Epidermal melanocyte (primary cell): Measurements from ENCODE around the gene CHGA.
A peak's percentile ranks its signal among the peaks of the same experiment; 100 is the strongest.

ENCODE experiments used
- DNase-seq: peaks from one replicate; pipeline ENCODE4 v3.0.0; 2011; ENCODE audit warnings: low spot score; ENCODE audit not compliant: insufficient read length

CHGA gene, protein sequence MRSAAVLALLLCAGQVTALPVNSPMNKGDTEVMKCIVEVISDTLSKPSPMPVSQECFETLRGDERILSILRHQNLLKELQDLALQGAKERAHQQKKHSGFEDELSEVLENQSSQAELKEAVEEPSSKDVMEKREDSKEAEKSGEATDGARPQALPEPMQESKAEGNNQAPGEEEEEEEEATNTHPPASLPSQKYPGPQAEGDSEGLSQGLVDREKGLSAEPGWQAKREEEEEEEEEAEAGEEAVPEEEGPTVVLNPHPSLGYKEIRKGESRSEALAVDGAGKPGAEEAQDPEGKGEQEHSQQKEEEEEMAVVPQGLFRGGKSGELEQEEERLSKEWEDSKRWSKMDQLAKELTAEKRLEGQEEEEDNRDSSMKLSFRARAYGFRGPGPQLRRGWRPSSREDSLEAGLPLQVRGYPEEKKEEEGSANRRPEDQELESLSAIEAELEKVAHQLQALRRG

DNA sequence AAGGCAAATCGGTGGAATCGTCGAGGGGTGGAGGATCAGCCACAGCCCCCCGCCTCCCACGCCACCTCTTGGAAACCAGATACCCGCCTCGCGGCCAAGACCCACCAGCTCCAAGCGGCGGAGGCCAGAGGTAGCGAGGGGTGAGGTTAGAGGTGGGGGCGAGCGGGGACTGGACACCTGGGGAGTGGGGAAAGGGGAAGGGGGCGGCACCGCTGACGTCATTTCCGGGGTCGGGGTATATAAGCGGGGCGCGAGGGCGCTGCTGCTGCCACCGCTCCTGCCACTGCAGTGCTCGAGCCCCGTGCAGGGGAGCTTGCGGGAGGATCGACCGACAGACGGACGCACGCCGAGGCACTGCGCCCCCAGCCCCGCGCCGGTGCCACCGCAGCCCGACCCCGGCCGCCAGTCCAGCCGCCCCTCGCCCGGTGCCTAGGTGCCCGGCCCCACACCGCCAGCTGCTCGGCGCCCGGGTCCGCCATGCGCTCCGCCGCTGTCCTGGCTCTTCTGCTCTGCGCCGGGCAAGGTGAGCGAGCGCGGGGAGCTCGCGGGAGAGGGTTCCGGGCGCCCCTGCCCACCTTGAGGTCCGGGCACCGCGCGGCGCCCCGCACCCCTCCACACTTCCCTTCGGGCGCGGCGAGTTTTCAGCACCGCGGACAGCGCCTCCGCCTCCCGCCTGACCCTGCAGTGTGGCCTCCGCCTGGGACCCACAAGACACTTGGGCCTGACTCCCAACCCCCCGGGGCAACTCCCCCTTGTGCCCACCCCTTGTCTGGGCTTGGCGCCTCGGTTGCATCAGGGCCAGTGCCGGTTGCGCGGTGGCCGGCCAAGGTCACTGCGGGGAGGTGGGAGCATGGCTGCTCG lies at the start of gene CHGA:
Gene CHGA (plus strand): TSS at position 268 of the 861 bp plus-strand sequence. CDS start 210 bp downstream, at position 478.
- DNase-seq: peak; percentile 69

DNA sequence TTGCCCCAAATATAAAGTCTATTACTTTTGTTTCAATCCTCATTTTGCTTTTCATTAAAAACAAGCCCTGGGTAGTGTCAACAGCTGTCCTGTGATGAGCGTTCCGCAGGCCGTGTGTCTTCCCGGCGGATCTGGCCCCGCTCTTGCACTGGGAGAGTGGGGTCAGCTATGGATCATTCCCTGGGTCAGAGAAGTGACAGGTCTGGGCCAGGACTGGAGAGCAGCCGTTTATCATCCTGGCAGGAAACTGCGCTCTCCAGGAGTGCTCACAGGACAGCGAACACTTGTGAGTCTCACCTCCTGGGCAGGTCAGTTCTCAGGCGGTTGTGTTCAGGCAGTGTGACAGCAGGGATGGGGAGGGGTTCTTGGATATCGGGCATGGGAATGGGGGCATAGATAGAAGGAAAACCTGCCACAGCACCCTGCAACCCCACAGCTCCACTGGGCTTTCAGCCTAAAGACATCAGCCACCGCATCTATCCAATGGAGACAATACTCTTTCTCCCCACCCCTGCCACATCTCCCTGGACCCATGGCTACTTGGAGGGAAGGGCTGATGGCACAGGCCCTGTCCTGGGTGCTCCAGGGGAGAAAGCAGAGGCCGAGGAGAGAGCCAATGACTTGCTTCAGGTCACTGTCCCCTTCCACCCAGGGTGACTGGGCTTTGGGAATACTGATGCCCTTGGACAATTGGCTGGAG lies 47.8 kb upstream of the CHGA start:
- DNase-seq: no peak

DNA sequence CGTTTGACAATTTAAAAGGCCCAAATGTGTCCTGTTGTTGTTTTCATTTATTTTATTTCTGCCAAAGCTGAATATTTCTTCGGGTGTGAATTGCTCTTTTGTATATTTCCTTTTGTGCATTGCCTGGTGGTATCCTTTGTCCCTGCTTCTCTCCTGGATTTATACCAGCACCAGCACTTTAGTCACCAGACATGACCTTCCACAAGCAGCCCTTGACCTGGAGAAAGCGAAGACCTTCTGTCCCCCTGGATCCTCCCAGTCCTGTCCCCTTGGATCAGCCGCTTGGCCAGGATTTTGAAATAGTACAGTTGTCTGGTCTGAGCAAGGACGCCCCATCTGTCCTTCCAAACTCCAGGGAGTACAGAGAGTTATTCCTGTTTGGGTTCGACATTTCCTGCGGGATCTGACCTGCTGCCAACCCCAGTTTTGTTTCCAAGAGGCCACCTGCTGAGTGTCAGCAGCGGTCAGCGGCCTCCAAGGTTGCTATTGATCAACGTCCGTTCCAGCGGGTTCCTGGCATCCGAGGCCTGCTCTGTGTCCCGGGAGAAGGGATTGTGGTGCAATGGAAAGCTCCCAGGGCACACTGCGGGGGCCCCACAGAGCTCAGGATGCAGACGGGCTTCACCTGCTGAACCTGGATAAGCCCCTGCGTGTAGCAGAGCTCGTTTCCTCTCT lies 45.1 kb upstream of the CHGA start:
- DNase-seq: no peak

DNA sequence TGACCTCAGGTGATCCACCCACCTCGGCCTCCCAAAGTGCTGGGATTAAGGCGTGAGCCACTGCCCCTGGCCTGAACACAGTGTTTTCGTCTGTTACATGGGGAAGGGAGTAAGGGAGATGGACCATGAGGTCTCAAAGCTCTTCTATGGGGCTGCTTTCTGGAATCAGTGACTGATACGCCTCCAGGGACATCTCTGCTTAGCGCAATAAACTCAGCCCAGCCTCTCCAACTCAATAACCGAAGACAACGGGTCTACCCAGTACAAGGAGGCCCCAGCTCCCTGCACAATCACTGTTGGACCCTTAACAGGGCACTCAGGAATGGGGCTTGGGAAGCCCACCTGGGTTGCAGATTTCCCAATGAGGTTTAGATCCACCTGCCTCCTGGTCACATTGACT lies 42.6 kb upstream of the CHGA start:
- DNase-seq: no peak

DNA sequence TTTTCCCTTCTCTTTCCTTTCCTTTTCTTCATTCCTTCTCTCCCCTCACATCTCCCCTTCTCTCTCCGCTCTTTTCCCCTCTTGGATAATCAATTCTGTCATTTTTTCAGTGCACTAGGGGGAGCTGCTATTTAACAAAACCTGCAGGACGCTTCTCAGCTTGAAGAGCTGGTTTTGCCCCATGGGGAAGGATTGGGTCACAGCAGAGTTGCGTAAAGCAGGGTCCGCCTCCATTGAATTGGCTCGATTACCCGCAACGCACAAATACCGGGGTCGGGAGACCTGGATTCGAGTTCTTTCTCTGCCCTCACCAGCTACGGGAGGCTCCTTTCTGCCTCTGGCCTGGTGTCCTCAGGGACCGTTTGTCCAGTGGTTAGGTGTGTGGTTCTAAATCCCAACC lies 42.1 kb upstream of the CHGA start:
- DNase-seq: peak; percentile 53

DNA sequence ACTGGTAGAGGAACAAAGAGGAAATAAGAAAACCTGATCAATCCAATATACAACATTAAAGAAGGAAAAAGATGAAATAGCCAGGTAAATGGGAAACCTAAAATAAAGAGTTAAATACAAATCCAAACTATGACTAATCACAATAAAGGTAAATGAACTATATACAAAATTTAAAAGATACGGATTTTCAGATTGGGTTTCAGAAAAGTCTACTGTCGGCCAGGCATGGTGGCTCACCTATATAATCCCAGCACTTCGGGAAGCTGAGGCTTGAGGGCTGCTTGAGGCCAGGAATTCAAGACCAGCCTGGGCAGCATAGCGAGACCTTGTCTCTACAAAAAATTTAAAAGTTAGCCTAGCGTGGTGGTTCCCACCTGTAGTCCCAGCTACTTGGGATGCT lies 39.9 kb upstream of the CHGA start:
- no peak for DNase-seq

DNA sequence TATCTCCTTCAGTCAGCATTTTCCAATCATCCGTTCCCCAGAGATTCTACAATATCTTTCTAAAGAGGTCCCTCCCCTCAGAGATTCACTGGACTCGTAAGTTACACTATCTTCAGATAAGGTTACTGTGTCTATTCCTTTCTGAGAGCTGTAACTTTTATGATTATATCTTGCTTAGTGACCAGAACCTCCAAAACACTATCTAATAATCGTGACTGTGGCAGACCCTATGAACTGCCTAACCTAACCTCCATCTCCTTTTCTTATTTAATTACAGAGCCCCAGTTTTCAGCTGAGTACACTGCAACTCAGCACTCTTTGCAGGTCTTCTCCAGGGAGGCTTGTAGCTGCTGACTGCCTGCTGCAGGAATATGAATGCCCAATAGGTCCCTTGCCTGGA lies 38.5 kb upstream of the CHGA start:
- no peak for DNase-seq

DNA sequence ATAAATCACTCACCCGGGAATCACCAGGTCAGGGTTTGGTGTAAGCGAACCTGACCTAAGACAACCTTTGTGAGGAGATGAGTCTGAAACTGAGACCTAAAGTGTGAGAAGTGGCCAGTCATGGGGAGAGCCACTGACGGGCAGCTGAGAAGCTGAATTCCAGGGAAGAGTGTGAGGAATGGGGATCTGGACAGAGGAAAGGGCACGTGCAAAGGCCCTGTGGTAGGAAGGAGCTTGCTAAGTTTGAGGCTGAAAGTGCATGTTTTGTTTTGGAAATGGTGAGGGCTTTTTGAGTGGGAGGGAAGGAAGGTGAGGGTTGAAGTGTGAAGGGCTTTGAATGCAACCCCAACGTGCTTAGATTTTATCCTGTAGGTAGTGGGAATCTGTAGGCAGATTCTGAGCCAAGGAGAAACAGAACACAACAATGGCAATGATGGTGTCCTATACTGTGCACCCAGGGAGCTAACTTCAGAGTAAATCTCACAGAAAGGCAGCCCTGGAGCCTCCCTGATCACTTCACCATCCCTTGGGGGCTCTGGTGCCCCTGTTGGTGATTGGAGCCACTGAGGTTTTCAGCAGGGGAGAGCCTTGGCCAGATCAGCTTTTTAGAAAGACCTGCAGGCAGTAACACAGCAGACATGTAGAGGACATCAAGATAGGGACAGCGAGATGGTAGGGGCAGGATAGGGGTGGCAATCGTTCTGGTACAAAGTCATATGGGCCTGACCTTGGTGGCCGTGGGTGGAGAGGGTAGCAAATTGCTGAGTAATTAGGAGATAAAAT lies 37.5 kb upstream of the CHGA start:
- no peak for DNase-seq

DNA sequence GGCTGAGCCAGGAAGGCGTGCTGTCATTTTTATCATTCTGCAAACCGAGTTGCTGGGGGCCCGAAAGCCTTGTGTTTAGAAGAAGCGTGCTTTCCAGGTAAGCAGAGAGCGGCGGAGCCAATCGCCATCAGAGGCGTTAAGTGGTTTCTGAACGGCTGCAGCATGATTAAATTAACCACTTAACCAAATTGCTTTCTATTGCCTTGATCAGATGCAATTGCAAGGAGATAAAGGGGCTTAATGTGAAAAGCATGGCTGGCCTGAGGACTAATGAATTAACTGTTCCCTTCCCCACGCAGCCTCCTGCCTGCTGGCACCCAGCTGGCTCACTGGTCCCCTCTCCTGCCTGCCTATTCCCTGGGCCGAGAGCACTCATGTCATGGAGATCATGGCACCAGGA lies 36.6 kb upstream of the CHGA start:
- DNase-seq: no peak

DNA sequence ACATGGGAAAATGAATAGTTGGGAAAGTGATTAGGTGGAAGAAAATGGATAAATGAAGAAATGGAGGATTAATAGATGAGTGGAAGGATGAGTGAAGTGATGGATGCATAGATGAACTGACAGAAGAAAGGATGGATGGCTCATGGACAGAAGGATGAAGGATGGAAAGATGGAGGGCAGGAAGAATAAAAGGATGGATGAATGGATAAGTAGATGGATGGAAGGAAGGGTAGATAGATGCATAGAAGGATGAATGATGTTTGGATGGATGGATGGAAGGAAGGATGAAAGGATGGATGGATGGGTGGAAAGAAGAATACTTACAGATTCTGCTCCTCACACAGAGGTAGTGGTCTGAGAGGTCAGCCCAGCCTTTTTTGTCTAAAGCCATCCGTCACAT lies 35.8 kb upstream of the CHGA start:
- DNase-seq: no peak

DNA sequence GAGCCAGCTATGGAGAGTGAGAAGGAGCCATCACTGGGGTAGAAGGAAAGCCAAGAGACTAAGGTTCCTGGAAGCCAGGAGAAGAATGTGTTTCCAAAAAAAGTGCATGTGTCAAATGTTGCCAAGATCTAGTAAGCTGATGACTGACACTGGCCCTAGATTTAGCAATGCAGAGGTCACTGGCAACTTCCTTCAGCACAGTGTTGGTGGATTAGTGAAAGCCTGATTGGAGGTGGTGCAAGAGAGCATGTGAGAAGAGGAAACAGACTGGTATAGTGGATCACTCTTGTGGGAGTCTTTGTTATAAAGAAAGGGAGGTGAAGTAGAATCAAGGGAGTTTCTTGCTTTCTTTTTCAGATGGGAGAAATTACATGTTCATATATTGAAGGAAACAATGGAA lies 34.1 kb upstream of the CHGA start:
- DNase-seq: no peak

DNA sequence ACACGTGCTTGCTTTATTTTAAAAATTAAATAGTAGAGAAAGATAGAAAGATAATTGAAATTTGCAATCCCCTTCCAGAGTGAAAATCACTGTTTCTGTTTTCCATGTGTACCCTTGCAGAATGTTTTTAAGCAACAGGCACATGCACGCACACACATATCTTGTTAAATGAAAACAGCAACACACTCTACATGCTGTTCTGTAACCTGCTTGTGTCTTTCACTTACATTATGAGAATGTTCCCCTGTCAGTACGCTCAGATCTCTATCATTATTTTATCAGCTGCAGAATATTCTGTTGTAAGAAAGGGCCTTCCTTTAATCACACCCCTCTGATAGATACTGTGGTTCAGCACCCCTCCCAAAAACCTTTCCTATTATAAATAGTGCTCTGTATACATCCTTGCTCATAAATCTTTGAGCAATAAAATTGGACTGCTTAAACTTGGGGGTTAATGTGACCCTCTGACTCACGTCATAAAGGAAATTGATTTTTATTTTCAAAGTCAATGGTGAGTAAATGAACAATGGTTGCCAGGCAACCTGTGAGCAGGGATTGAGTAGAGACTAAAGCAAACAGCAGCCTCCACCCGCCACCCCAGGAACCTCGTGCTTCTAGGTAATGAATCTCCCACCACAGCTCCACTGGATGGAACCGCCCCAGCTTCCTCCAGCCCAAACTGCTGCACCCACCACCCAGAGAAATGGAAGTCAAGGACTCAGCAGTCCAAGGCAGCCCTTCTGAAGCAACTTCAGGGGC lies 31.9 kb upstream of the CHGA start:
- no peak for DNase-seq

DNA sequence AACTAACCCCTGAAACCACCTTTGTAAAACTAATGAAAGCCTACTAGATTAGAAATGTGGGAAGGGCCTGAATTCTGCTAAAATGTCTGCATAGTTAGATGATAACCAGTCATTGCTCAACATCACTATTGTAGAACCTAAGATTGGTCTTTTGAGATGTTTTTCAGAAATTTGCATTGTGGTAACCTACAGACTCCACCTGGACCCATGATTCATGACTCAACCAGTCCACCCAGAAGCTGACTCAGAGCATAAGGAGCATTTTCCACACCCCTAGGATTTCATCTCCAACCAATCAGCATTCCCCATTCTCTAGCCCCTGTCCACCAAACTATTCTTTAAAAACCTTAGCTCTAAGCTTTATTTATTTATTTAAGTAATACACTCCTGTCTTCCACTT lies 30.4 kb upstream of the CHGA start:
- DNase-seq: no peak

DNA sequence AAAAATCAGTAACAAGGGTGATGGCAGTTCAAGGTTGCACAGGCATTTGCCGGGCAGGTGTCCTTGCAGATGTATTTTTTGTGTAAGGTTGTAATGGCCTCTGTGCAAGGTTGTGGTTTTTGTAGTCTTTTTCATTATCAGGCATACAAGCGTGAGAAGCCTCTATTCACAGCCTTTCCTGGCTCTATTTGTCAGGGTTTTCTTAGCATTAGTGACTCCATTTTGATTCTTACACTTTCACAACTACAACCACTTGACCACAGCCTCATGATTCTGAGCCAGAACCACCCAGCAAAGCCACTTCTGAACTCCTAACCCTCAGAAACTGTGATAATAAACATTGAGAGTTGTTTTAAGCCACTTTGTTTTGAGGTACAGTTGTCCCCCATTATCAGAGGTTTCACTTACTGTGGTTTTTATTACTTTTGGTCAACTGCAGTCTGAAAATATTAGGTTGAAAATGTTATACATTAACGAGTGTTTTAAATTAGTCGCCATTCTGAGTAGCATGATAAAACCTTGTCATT lies 27.5 kb upstream of the CHGA start:
- DNase-seq: no peak

DNA sequence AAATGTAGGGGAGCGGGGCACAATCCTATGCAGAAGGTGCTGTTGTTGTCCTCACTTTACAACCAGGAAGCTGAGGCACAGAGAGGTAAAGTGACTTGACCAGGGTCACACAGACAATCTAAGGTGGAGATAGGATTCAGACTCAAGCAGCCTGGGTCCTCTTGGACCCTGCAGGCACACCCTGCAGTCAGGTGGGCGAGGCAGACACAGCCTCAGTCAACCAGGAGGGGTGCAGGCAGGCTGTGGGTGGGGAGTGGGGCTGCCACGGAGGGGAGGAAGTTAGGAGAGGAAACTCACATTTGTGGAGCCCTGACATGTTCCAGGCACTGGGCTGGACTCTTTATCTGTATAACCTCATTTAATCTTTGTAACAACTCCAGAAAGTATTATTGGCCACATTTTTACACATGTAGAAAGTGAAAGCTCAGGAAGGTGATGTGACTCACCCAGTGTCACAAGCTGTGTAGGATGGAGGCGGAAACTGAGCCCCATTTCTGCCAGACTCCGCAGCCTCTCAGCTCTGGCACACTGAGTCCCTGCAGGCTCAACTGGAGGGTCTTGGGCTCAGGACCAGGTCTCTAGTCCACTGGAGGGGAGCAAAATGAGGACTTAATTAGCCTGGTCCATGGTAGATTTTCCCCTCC lies 24.9 kb upstream of the CHGA start:
- no peak for DNase-seq

DNA sequence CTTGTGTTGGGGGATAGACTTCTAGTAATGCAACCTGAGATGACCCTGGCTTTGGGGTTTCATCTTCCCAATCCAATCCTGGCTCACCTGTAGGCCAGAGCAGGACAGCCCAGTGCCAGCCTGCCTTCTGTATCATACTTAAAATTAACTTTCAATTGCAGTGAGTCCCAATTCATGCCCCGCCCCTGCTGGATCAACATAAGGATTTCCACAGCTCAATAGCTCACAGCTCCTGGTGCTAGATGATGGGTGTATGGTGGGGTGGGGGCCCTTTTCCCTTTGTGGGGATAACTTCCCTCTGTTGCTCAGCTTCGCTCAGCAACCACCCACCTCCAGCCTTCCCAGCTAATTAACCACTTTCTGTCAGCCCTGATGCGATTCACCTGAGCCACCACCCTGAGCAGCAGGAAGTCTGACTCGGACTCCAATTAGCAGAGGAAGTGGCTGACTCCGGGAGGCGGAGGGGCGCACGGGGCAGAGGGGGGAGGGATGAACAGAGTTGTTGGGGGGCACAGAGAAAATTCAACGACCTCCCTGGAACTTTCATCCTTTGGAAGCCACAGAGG lies 24.3 kb upstream of the CHGA start:
- no peak for DNase-seq

DNA sequence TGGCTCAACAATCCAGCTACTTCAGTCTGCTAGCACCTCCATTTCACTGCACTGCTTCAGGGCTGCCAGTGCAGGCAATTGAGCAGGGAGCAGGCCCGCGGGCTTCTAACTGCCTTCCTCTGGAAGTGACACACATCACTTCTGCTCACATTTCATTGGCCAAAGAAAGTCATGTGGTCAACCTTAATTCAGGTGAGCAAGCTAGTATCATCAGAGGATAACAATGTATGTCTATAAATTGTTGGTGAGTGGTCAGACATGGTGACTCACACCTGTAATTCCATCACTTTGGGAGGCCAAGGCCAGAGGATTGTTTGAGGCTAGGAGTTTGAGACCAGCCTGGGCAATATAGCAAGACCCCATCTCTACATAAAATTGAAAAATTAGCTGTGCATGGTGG lies 22.3 kb upstream of the CHGA start:
- no peak for DNase-seq

DNA sequence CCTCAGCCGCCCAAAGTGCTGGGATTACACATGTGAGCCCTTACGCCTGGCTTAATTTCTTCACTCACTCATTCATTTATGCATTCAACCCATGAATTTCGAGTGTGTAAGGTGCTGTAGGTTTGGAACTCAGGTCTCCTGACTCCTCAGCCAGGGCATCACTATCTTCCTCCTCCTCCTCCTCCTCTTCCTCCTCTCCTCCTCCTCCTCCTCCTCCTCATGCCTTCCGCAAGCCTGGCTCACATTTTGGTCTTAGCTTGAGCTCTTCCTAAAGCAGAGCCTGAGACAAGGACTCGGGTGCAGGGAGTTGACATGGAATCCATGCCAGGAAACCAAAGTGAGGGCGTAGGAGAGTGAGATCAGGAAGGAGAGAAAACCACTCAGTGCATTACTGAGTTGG lies 20.8 kb upstream of the CHGA start:
- no peak for DNase-seq

DNA sequence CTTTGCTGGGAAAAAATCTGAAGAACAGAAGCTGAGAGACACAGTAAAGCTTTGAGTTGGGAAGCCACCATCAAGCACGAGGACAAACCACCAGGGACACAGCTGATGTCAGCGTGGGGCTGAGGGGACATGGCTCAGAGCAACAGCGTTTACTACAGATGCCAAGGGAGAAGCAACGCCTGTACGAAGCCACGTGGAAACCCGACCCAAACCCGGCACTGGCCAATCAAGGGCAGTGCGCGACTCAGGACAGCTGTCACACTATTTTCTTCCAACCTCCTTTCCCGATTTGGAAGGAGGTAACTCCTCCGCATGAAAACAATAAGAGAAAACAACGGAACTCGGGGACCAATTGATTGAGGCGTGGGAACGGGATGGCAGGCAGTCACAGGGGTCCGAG lies 20.2 kb upstream of the CHGA start:
- DNase-seq: no peak
